ENCODE measurements around the gene LHPP.

GRCh38 chr10:124593431-124593985, 131.9 kb downstream of the LHPP start:
- TF ChIP-seq YY1 (IDR thresholded peaks at IDR 0.05; ENCODE audit: insufficient read depth, insufficient read length), result no peak
- no peak for TF ChIP-seq SUZ12 (IDR thresholded peaks at IDR 0.05; ENCODE audit: extremely low read depth, insufficient read depth, insufficient read length)
